HL-60 (cell line): ENCODE results near the gene KIRREL2.

ENCODE experiments used
- CTCF ChIP-seq: IDR thresholded peaks from one replicate; pipeline ENCODE4 v1.5.1; 2011; ENCODE audit warnings: low read length, control low read depth, inconsistent platforms; ENCODE audit not compliant: insufficient read depth
- POLR2AphosphoS5 ChIP-seq: IDR thresholded peaks from 2 replicates; pipeline ENCODE4 v1.6.1; 2012; ENCODE audit warnings: low read depth
- REST ChIP-seq: IDR thresholded peaks from 2 replicates; pipeline ENCODE4 v1.6.1; 2012; ENCODE audit warnings: low read depth; ENCODE audit not compliant: insufficient replicate concordance

GRCh38 chr19:35883882-35884281 is 27.2 kb downstream of the KIRREL2 start:
- TF ChIP-seq CTCF (no peak), POLR2AphosphoS5 (no peak), REST (no peak)
